ENCODE results near the gene ZNF700. TPM values are rescaled to one million over a fixed set of nuclear protein-coding genes. Genes with fewer than 3 reads are reported as not detected.

ZNF700 gene
- total and polyA plus RNA-seq, 9 donors, result 6.7 to 22.3 (median 12.2) TPM

- Histone ChIP-seq H3K27me3 (no peaks in the 10 kb centered on the region), H3K4me1 (ENCODE audit: insufficient read depth) (no peaks in the 10 kb centered on the region), H3K36me3 (peaks cover 5% of the 10 kb centered on the region), H3K4me3 (no peak overlapping the region), H3K27ac (no peak overlapping the region), H3K9me3 (peaks cover 0 to 36% of the 10 kb centered on the region in 2 donors)
- intact Hi-C loops (cut with DNase I), result no loop called here
- no peak for DNase-seq
- WGBS, 3 donors, result 94 to 95% (median 94%) methylated on average over 9 of the region's 9 CpGs
- TF ChIP-seq EP300 (IDR thresholded peaks at IDR 0.05) (no peak), POLR2A (IDR thresholded peaks at IDR 0.05) (no peak), CTCF (IDR thresholded peaks at IDR 0.05) (no peak)
Measured at GRCh38 chr19:11978492-11979100, 53.7 kb downstream of the ZNF700 start.

GRCh38 chr19:11979527-11979926, 54.6 kb downstream of the ZNF700 start:
- WGBS, 3 donors, result 91 to 96% (median 91%) methylated on average over 4 of the region's 4 CpGs
- Histone ChIP-seq H3K27me3 (no peaks in the 10 kb centered on the region), H3K9me3 (peaks cover 0 to 33% of the 10 kb centered on the region in 2 donors), H3K4me1 (ENCODE audit: insufficient read depth) (no peaks in the 10 kb centered on the region), H3K4me3 (no peak overlapping the region), H3K36me3 (peaks cover 5% of the 10 kb centered on the region), H3K27ac (no peak overlapping the region)
- DNase-seq, result no peak
- intact Hi-C loops (cut with DNase I), result no loop called here
- TF ChIP-seq CTCF (IDR thresholded peaks at IDR 0.05) (no peak), EP300 (IDR thresholded peaks at IDR 0.05) (no peak), POLR2A (IDR thresholded peaks at IDR 0.05) (no peak)

GRCh38 chr19:11982526-11982925, 57.6 kb downstream of the ZNF700 start:
- Histone ChIP-seq H3K9me3 (peaks cover 0 to 25% of the 10 kb centered on the region in 2 donors), H3K4me1 (ENCODE audit: insufficient read depth) (no peaks in the 10 kb centered on the region), H3K36me3 (peaks cover 5% of the 10 kb centered on the region), H3K27me3 (no peaks in the 10 kb centered on the region), H3K4me3 (no peak overlapping the region), H3K27ac (no peak overlapping the region)
- TF ChIP-seq POLR2A (IDR thresholded peaks at IDR 0.05) (no peak), EP300 (IDR thresholded peaks at IDR 0.05) (no peak), CTCF (IDR thresholded peaks at IDR 0.05) (no peak)
- intact Hi-C loops (cut with DNase I), result loop anchor here in 2 of 4 donors (10.0 kb wide), 2 partner anchors 58 to 188 kb away; partner anchors contain the start of genes ZNF491 (in 1 of the 2) and ZNF700 (in 1 of the 2)
- WGBS, 3 donors, result 89 to 96% (median 91%) methylated on average over 4 of the region's 4 CpGs
- no peak for DNase-seq

- H3K36me3 ChIP-seq, result no peaks in the 10 kb centered on the region
- TF ChIP-seq POLR2A (IDR thresholded peaks at IDR 0.05), result no peak
- no peak for TF ChIP-seq EP300 (IDR thresholded peaks at IDR 0.05)
- no peak for TF ChIP-seq CTCF (IDR thresholded peaks at IDR 0.05)
- no peak overlapping the region for H3K27ac ChIP-seq
- no peak for DNase-seq
- no peak overlapping the region for H3K4me3 ChIP-seq
- no peaks in the 10 kb centered on the region for H3K4me1 ChIP-seq (ENCODE audit: insufficient read depth)
- intact Hi-C loops (cut with DNase I), result loop anchor here in 3 of 4 donors (5.0 to 10.0 kb wide), 3 partner anchors 60 to 190 kb away; partner anchors contain the start of genes ZNF491 (in 1 of the 3) and ZNF700 (in 1 of the 3)
- peaks cover 0 to 3% of the 10 kb centered on the region in 2 donors for H3K9me3 ChIP-seq
- WGBS, 3 donors, result 24 to 29% (median 29%) methylated on average over 5 of the region's 5 CpGs
- no peaks in the 10 kb centered on the region for H3K27me3 ChIP-seq
Measured at GRCh38 chr19:11984986-11985385, 60.1 kb downstream of the ZNF700 start.
